Osteocyte (in vitro differentiated cells): ENCODE results near the gene APOBEC2. TPM values are rescaled to one million over a fixed set of nuclear protein-coding genes. Genes with fewer than 3 reads are reported as not detected.
A peak's percentile ranks its signal among the peaks of the same experiment; 100 is the strongest.

Experiments used
- DNase-seq: peaks from one replicate; pipeline ENCODE4 v3.0.0; 2021; ENCODE audit warnings: mixed read lengths; ENCODE audit not compliant: unreplicated experiment; ENCODE audit errors: extremely low spot score
- H3K27ac Mint-ChIP-seq: one replicate; pipeline ENCODE4 v1.8.0; 2021; ENCODE audit warnings: mild to moderate bottlenecking, mixed read lengths; ENCODE audit not compliant: unreplicated experiment
- H3K27me3 Mint-ChIP-seq: one replicate; pipeline ENCODE4 v1.8.0; 2021; ENCODE audit warnings: mixed read lengths; ENCODE audit not compliant: unreplicated experiment
- H3K36me3 Mint-ChIP-seq: one replicate; pipeline ENCODE4 v1.8.0; 2021; ENCODE audit warnings: mixed read lengths; ENCODE audit not compliant: unreplicated experiment
- H3K4me1 Mint-ChIP-seq: one replicate; pipeline ENCODE4 v1.8.0; 2021; ENCODE audit warnings: mixed read lengths; ENCODE audit not compliant: unreplicated experiment
- H3K4me3 Mint-ChIP-seq: one replicate; pipeline ENCODE4 v1.8.0; 2021; ENCODE audit warnings: mild to moderate bottlenecking, moderate library complexity, mixed read lengths; ENCODE audit not compliant: unreplicated experiment
- H3K9me3 Mint-ChIP-seq: one replicate; pipeline ENCODE4 v1.8.0; 2021; ENCODE audit warnings: mixed read lengths; ENCODE audit not compliant: unreplicated experiment
- total RNA-seq: library from RNA; stranded (reverse); gene quantifications from 2 replicates; pipeline ENCODE4 v1.2.1, GENCODE V29; 2021
- TF ChIP-seq, protein P1 (sequence below): fragments of 200-600 bp; sonication (generic); IDR thresholded peaks from 2 replicates; pipeline ENCODE4 v1.5.0; 2021; ENCODE audit warnings: antibody characterized with exemption, mild to moderate bottlenecking, moderate library complexity

APOBEC2 gene
- total RNA-seq, 1 donor from 2014 or later, result not detected

DNA sequence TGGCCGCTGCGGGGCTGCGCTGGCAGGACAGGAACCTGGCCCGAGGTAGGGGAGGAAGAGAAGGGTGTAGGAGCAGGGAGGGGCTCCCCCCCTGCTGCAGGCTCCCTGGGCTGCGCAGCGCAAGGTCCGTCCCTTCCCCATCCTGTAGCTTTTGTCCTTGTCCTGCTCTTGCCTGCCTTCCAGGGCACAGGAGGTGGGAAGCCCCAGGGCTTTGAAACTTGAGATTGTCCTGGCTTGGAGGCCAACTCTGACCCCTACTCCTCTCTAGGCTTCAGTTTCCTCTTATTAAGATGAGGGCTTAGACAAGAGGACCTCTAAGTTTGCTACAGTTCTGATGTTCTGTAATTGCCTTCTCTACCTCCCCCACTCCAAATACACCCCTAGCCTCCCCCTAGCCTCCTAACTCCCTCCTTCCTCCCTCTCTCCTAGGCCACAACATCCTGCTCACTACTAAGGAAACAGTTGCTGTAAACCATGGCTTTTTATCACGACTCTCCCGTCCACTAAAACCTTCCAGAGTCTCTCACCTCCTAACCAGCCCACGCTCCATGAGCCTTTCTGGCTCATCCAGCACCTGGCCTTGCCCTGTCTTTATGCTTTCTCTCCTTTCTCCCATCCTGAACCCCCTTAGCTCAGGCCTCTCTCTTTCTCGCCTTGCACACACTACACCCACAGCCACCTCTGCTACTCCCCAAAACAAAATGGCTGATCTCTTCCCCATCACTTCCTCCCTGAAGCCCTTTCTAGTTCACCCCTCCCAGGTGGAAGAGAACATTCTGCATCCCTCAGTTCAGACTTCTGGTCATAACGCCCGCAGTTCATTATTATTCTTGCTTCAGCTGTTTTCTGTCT is 24.2 kb upstream of the APOBEC2 start:
- Mint-ChIP-seq H3K36me3 (no peaks in the 10 kb centered on the region), H3K27me3 (peaks cover 4% of the 10 kb centered on the region), H3K4me1 (peaks cover 25% of the 10 kb centered on the region), H3K4me3 (peak overlapping the region; percentile 82), H3K9me3 (no peaks in the 10 kb centered on the region), H3K27ac (peak overlapping the region; percentile 80)
- TF ChIP-seq, protein P1, sequence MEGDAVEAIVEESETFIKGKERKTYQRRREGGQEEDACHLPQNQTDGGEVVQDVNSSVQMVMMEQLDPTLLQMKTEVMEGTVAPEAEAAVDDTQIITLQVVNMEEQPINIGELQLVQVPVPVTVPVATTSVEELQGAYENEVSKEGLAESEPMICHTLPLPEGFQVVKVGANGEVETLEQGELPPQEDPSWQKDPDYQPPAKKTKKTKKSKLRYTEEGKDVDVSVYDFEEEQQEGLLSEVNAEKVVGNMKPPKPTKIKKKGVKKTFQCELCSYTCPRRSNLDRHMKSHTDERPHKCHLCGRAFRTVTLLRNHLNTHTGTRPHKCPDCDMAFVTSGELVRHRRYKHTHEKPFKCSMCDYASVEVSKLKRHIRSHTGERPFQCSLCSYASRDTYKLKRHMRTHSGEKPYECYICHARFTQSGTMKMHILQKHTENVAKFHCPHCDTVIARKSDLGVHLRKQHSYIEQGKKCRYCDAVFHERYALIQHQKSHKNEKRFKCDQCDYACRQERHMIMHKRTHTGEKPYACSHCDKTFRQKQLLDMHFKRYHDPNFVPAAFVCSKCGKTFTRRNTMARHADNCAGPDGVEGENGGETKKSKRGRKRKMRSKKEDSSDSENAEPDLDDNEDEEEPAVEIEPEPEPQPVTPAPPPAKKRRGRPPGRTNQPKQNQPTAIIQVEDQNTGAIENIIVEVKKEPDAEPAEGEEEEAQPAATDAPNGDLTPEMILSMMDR, result no peak
- no peak for DNase-seq

DNA sequence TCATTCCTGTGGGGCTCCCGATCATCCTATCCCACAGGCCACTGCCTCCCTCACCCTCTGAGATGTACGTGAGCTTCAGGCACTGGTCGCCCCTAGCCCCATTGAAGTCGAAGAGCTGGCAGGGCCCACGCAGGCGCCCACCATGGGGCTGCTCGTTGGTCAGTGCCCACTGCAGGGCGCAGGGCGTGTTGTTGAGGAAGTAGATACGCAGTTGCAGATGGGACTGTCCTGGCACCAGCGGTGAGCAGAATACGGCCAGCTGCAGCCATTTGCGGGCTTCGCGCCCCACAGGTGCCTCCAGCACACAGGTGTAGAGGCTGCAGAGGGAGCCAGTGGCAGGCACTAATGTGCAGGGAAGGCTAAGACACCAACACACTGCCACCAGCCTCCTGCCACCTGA is 20.2 kb upstream of the APOBEC2 start:
- no peak for DNase-seq
- Mint-ChIP-seq H3K27ac (no peak overlapping the region), H3K4me3 (no peak overlapping the region), H3K4me1 (peaks cover 13% of the 10 kb centered on the region), H3K27me3 (peaks cover 16% of the 10 kb centered on the region), H3K9me3 (no peaks in the 10 kb centered on the region), H3K36me3 (no peaks in the 10 kb centered on the region)
- TF ChIP-seq, protein P1, result no peak

DNA sequence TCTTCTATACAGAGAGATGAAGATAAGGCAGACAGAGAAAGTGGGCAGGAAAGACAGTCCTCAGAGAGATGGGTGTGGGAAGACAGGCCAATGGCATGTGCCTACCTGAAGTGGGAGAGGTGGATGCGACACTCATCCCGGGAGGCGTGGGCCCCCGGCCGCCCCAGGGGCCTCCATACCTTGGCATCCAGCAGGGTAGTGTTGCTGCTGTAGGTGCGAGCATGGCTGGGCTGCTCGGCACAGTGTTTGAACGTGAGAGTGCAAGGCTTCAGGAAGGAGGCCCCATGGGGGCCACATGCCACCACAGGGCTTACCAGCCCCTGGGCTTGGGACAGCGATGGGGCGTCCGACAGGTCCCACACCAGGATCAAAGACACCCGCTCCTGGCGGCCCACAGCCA is 19.2 kb upstream of the APOBEC2 start:
- TF ChIP-seq, protein P1, result no peak
- Mint-ChIP-seq H3K36me3 (no peaks in the 10 kb centered on the region), H3K27ac (no peak overlapping the region), H3K4me1 (peaks cover 5% of the 10 kb centered on the region), H3K4me3 (no peak overlapping the region), H3K9me3 (no peaks in the 10 kb centered on the region), H3K27me3 (peaks cover 21% of the 10 kb centered on the region)
- DNase-seq, result no peak

DNA sequence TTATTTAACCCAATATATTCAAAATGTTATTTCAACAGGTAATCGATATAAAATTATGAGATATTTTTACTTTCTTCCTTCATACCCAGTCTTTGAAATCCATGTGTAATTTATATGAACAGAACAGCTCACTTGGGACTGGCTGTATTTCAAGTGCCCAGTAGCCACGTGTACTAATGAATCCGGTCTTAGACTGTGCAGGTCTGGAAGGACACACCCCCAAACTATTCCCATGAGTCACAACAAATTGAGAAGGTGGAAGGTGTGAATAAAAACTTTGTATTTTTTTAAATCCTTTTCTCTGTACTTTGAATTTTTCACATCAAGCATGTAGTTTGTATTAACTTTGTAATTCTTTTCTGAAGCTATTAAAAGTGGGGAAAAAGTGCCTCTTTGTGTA is 16.8 kb upstream of the APOBEC2 start:
- H3K27ac Mint-ChIP-seq, result no peak overlapping the region
- DNase-seq, result no peak
- H3K4me1 Mint-ChIP-seq, result peaks cover 6% of the 10 kb centered on the region
- H3K27me3 Mint-ChIP-seq, result peaks cover 24% of the 10 kb centered on the region
- no peaks in the 10 kb centered on the region for H3K36me3 Mint-ChIP-seq
- no peak overlapping the region for H3K4me3 Mint-ChIP-seq
- H3K9me3 Mint-ChIP-seq, result no peaks in the 10 kb centered on the region
- TF ChIP-seq, protein P1, result no peak

DNA sequence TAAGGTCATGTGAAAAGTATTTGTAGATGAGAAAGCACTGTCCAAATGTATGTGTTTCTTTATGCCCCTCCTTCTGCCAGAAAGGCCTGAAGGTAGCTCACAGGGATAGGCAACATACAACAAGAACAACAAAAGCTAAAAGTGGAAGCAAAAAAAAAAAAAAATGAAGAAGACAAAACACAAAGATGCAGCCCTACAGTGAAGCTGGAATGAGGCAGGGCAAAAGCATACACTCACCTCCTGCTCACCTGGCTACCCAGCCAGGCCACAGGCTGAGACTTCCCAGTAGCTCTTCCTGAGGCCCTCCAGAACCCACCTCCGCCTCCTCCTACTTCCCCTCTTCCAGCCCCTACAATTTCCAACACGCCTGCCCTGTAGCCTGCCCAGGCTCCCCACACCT is 16.4 kb upstream of the APOBEC2 start:
- Mint-ChIP-seq H3K27ac (no peak overlapping the region), H3K4me1 (peaks cover 6% of the 10 kb centered on the region), H3K4me3 (no peak overlapping the region), H3K27me3 (peaks cover 23% of the 10 kb centered on the region), H3K9me3 (no peaks in the 10 kb centered on the region), H3K36me3 (no peaks in the 10 kb centered on the region)
- TF ChIP-seq, protein P1, result no peak
- no peak for DNase-seq
